Myocyte (in vitro differentiated cells): ENCODE measurements around the gene GALK2. TPM values are rescaled to one million over a fixed set of nuclear protein-coding genes. Genes with fewer than 3 reads are reported as not detected.

Experiments used
- DNase-seq: peaks from one replicate; pipeline ENCODE4 v3.0.0-alpha.2; 2012; ENCODE audit warnings: low read depth
- polyA plus RNA-seq: library from polyadenylated mRNA; unstranded; fragments of >200 nt; gene quantifications from one replicate; pipeline ENCODE4 v1.2.1, GENCODE V29; 2012; ENCODE audit warnings: missing spikeins
- total RNA-seq: library from RNA; depleted of rRNA; stranded (reverse); fragments of >200 nt; gene quantifications from 2 replicates; pipeline ENCODE4 v1.2.3, GENCODE V29; 2014

The GALK2 gene
- total RNA-seq: 25.2 and 34.6 TPM in 2 replicates
- polyA plus RNA-seq: 18.4 TPM

DNA sequence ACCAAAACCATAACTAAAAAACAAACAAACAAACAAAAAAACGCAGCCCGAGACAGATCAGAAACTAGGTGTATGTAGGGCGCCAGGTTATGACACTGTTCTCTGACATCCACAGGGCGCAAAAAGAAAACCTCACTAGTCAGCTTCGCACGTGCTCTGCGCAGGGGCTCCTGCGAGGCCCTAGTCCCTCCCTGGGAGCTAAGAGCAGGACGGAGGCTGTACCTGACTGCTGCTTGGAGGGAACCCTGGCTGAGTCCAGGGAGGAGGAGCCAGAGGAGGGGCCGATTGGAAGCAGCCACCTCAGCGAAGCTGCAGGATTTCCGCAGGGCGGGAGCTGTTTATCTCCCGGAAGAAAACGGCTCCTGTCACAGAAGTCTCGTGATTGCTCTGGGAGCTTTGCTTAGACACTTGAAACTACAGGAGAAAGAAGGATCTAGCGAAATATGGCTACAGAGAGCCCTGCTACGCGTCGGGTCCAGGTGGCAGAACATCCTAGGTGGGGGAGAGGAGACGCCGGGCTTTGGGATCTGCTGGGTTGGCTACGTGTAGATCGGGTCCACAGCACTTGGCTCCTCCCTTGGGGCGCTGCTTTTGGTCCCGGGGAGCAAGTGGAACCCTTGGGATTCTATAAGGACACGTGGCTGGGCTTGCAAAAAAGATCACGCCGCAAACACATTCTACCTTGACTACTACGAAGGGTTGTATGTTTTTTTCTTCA is at the start of gene GALK2:
GALK2 (plus strand) TSS at position 368 of the 718 bp plus-strand sequence; CDS start at position 444, 76 bp downstream.
- DNase-seq: peak; percentile 75

DNA sequence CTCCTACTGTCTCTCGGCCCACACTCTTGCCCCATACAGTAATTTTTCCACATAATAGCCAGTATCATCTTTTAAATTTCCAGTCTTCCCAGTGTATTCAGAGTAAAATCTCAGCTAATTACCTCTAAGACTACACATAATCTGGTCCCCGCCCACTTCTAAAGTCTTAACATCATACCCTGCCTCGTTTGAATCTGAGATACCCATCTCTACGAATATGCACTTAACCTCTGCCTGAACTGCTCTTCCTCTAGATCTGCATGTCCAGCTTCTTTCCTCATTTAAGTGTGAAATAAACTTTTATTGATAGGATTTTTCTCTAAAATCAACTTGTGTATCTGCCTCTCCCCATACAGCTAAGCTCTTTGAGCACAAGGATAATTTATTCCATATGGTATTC is 49.2 kb upstream of the GALK2 start:
- DNase-seq: no peak

DNA sequence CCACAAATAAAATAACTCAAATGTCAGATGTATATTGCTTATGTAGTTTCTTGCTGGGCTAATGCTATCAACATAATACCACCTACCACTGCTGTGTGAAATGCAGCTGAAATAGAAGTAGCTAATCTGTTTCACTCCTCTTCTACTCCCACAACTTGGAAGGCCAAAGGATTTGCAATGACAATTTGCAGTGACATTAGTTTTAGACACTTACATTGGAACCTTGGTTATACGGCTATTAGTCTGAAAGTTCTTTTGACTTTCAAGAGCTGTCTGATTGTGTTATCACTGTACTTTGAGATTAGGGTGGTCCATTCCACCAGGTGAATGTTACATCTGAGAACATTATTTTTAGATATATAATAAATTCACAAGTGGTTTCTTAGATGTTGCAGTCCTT is 48.1 kb upstream of the GALK2 start:
- DNase-seq: no peak

DNA sequence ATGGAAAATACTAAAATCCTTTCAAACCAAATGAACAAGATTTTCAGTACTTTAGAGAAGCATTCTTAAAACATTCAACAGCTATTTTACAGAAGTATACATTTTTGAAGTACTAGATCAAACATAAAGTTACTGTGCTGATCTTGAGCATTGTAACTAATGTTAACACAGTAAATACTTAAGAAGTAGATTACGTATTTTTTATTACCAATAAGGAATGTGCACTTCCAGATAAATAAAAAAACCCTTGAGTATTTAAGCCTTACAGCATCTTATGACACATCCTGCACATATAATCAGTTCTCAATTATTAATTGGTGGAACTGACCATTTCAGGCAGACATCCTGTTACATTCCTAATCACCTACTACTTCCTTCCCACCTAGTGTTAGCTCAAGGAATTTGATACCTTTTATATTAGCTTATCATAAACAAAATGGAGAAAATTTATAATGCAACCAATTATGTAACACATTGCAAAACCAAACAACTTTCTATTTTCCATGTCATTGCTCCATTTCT is 47.4 kb upstream of the GALK2 start:
- DNase-seq: no peak

DNA sequence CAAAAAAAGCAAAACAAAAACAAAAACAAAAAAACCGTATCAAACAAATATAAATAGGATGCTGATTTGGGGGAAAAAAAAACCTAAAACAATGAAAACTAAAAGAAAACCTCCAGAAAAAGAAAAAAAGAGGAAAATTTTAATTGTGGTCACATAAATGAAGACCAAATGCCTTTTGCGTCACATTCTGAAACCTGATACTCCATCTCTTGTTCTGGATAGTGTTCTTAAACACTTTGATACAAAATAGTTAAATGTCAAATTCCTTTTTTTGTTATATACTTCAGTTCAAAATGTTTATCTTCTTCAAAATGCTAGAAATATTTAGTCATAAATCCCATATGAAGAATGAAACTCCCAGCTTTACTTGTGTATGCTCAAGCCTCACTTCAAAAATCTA is 45.7 kb upstream of the GALK2 start:
- DNase-seq: no peak

DNA sequence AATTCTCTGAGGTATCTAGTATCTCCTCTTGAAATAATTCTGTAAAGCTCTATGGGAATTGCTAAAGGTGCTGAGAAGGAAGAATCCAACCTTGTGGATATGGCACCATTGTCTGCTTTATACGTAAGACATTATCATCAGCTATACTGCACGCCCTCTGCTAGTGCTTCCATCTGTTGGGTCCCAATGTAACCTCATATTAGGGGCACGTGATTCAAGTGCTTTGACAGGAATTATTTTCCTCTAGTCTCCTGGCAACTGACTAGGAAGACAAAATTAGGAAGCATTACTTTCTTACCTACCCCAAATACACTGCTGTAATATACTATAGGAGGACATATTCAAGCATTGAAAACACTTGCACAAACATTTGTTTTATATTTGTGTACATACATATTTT is 38.6 kb upstream of the GALK2 start:
- no peak for DNase-seq

DNA sequence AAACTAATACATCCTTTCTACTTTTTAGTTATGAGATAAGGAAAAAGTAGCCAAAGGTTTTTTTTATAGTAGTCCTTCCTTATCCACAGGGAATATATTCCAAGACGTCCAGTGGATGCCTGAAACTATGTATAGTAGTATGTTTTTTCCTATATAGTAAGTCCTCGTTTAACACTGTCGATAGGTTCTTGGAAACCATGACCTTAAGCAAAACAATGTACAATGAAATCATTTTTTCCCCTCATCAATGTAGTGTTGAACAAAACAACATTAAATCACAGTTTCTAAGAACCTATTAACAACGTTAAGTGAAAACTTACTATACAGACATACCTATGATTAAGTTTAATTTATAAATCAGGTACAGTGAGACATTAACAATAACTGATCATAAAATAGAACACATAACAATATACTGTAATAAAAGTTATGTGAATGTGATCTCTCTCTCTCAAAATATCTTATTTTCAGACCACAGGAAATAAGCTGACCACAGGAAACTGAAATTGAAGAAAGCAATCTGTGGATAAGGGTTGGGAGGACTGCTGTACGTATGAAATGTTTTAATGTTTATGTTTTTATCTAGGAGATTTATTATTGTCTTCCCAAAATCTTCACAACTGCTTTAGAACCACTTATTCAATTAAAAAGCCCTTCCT is 35.2 kb upstream of the GALK2 start:
- DNase-seq: no peak

DNA sequence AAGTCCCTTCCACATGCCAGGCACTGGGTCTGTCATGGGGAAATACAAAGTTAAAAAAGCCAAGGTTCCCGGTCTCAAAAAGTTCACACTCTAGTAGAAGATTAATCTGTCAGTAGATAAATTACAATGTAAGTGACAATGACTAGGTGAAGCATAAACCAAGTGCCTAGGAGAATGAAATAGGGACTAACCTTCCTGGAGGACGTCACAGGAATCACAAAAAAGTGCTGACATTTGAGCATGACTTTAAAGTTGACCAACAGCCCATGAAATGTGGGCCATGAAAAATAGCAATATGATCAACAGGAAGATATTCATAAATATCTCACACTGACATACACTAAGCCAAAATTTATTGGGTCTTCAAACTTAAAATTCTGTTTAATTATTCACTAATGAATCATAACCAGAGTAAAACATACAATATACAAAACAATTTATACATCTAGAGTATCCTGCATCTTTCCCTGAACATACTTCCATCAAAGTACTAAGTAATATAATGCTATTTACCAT is 34.6 kb upstream of the GALK2 start:
- DNase-seq: no peak

DNA sequence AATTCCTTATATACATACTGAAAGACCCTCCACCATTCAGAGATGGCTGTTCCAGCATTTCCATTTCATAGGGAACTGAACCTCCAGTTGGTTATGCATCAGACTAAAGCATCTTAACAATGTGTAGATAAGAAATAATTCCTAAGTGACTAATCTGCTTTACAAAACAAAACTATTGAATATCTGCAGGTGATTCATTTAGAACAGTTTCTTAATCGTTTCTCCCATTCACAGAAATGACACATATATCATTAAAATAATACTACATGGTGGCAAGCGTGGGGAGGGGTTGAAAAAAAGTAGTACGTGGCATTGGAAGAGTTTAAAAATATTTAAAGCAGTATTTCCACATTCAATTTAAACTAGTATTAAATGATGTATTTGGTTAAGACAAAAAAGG is 34.1 kb upstream of the GALK2 start:
- no peak for DNase-seq

DNA sequence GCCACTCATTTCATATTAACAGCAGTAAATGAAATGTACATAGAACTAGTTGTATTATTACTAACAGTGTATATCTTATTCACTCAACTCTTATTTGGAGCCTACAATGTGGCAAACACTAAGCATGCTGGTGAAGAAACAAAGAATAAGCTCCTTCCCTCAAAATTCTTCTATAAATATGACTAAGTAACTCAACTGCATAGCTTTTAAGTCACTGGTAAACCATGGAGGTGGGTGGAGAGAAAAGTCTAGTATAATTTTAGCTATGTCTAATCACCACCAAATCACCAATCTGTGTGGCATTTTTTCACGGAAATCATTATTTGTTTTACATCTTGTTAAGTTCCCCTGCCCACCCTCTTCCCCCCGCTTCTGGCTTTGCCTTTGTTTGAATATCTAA is 32.2 kb upstream of the GALK2 start:
- DNase-seq: no peak

DNA sequence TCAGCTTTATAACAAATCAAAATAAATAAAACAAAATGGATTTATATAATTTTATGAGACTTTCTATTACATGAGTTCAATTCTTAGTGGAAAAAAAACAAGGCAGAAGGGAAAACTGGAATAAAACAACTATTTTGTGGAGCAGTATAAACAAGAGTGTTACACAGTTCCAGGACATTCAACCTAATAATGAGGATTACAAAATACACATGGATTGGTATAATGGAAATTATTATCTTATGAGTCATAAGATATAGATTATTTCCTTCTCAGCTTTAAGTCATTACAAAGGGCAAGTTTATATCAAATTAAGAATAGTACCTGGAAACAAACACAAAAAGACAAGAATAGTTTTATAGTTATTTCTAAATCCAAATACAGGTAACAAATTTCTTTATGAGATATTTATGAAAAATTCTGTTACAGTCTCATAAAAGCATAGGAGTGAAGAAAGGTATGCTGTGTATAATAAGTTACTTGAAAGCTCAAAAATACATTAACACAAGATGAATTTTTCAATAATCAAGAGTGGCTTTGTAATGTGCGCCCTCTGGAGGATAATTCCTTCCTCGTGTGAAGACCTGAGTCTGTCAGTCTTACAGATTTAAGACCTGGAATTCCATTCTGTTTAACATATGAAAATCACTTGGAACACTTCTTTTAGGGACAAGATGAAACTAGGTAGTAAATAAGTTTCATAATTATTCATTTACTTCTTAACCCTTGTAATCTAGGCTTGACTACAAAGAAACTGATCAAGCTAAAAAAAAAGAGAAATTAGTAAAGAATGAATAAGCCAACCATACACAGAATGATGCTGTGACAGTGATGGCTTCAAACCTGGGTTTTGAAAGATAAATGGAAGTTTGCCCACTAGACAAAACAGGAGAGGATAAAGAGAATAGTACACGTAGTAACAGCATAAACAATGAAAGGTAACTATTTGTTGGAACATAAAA is 24.1 kb upstream of the GALK2 start:
- peak; percentile 53 for DNase-seq

DNA sequence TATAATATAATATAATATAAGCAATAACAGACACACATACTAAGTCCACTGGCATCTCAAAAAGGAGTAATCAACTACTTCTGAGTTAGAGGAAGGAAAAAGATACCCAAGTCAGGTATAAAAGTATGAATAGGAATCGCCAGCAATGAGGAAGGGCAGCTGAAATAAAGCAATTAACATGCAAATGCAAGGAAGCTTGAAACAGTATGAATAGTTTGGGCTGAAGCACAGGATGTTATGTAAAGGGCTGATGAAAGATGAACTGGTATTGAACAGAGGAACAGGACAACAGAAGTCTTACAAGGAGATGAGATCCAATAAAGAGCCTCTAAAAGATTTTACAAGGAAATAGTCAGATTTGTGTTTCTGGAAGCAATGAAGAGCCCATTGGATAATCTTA is 21.7 kb upstream of the GALK2 start:
- no peak for DNase-seq

DNA sequence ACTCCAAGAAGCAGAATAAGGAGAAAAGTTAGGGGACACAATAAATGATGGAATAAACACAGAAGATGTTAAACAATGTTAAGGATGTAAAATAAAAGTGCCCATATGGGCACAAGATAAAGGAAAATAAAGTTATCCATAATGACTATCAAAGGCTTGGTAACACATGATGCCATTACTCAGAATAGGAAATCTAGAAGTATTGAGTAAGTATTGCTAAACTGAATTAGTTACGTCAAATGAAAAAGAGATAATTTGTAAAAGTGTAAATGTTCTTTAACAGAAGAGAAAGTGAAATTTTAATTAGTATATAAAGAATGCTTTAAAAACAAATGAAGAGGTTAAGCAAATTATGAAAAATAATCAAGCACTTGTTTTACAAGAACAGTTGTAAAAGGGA is 21.3 kb upstream of the GALK2 start:
- DNase-seq: no peak

DNA sequence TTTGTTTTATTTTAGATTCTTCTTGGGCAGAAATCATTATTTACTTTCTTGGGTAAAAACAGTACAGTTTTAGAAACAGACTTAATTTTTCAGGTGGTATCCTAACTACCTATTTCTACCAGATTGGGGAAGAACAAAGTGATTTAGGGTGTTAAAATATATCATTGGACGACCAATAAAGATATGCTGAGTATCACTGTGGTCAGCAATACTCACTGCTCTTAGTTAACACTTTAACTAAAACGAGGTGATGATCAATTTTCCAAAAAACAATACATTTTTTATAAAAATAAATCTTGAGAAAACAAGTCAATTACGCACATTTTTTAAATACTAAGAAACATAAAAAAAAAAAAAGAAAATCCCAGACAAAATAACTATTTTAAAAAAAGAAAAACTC is 18.2 kb upstream of the GALK2 start:
- DNase-seq: no peak

DNA sequence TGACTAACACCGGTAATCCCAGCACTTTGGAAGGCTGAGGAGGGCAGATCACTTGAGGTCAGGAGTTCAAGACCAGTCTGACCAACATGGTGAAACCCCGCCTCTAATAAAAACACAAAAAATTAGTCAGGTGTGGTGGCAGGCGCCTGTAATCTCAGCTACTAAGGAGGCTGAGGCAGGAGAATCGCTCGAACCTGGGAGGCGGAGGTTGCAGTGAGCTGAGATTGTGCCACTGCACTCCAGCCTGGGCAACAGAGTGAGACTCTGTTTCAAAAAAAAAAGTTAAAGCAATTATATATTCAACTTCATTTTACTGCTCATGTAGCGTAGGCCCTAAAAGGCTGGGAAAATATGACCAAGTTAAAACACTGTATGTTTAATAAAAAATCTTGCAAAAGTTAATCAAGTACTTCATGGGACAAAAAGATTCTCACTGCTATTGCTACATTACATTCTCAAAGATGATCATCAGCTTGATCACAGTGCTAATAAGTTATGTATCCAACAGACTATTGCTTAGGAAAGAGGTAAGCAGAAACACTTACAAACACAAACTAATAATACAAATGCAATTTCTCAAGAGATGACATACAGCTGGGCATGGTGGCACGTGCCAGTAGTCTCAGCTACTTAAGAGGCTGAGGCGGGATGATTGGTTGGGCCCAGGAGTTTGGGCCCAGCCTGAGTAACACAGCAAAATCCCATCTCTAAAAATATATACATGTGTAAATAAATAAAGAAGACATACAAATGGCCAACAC is 17.3 kb upstream of the GALK2 start:
- no peak for DNase-seq

DNA sequence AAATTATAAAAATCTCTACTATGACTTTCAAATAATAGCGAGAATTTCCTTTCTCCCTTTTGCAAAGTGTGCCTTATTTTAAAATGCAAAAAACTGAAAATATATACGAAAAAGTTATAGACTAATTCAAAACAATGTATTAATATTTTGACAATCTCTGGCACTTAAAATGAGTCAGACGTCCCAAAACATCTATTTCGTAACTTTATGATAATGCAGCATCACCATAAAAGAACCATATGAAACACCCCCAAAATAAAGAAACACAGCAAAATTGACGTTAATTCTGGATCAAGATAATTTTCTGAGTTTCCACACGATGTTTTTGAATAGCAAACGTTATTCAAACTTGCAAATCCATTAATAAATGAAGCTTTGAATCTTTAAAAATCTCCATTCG is 15.7 kb upstream of the GALK2 start:
- DNase-seq: no peak

DNA sequence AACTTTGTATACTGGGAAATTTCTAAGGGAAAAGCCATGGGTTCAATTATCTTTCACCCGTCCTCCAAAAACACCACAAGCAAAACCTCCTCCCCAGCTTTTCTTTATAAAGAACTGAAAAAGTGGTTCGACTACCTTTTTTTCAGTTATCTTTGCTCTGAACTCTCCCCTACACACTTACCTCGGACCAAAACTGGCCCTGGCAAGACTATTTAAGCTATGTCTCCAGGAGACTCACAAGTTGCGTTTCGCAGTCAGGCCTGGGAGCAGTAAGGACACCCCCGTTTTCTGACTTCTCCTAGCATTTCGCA is 15.3 kb upstream of the GALK2 start:
- peak; percentile 20 for DNase-seq

DNA sequence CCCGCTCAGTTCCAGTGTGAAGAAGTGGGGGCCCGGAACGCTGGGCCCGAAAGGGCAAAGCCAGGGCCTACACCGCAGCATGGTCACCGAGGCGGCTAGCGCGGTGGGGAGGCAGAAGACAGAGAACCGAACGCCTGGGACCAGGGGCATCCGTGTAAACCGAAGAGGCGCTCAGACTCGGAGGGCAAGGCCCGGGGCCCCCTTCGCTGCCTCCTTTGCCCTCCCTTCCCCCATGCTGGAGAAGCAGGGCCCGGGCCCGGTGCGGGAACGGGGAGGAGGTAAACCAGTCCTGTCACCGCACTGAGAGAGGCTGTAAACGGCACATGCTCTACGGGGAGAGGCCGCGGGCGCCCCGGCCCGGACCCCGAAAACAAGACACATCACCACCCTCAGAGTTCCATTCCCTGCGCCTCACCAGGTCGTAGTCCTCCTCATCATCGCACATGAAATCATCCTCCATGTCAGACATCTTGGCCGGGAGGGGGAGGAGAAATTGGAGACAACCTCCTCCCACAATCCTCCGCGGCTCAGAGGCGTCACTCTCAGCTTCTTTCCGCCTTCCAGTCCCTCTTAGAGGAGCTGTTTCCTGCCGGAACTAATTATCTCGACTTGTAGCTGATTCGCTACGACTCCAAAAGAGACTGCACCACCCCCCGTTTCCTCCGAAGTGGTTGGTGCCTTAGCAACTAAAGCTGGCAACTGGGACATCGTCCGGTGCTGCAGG is 14.8 kb upstream of the GALK2 start, which contains the start of gene COPS2:
COPS2 (minus strand) TSS at position 490 of the 724 bp plus-strand sequence; CDS start at position 469, 21 bp downstream.
- DNase-seq: peak; percentile 99

DNA sequence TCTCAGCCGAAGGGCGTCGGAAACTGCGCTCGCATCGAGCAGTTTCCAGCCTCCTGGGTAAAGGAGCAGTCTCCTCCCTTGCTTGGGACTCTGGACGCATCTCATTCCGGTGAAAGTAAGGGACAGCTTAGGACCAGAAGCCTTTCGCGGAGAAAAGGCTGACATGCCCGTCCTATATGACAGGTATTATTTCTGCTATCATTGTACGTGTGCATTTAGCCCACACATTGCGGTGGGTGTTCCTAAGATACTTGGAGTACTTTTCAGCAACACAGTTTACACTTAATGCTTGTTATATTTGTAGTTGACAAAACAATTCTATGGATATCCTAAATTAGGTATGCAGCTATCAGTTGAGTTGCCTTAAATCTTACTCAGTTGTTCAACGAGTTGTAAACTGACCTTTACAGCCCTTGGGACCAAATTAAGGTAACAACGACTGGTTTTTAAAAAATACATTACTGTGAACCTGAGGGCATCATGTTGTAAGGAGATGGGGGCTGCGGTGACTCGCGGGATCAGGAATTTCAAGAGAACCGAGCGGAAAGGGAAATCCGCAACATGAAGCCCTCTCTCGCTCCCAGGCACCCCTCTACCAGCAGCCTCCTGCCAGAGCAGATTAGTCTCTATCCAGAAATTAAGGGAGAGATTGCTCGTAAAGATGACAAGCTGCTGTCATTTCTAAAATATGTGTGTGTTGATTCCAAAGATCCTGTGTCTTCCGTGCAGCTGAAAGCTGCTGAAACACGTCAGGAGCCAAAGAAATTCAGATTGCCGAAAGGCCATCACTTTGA is 14.0 kb upstream of the GALK2 start:
- DNase-seq: peak; percentile 14
